HEK293T (cell line): ENCODE results near the gene NRG3.

ENCODE experiments used
- BHLHE40 ChIP-seq: fragments of 450-650 bp; IDR thresholded peaks from 2 replicates; pipeline ENCODE4 v1.6.1; 2016; ENCODE audit warnings: mild to moderate bottlenecking, moderate library complexity, borderline replicate concordance
- ELF4 ChIP-seq: fragments of 450-650 bp; IDR thresholded peaks from 2 replicates; pipeline ENCODE4 v1.6.1; 2017; ENCODE audit warnings: antibody characterized with exemption
- FOXA1 ChIP-seq: fragments of 450-650 bp; IDR thresholded peaks from 2 replicates; pipeline ENCODE4 v1.6.1; 2016; ENCODE audit warnings: mild to moderate bottlenecking
- FOXK2 ChIP-seq: fragments of 450-650 bp; IDR thresholded peaks from 2 replicates; pipeline ENCODE4 v1.6.1; 2016; ENCODE audit warnings: mild to moderate bottlenecking
- FOXM1 ChIP-seq: fragments of 450-650 bp; IDR thresholded peaks from 2 replicates; pipeline ENCODE4 v1.6.1; 2017; ENCODE audit warnings: mild to moderate bottlenecking, borderline replicate concordance
- HDGF ChIP-seq: fragments of 450-650 bp; IDR thresholded peaks from 2 replicates; pipeline ENCODE4 v1.6.1; 2017; ENCODE audit warnings: antibody characterized with exemption, borderline replicate concordance
- LEF1 ChIP-seq: fragments of 450-650 bp; IDR thresholded peaks from 2 replicates; pipeline ENCODE4 v1.6.1; 2017; ENCODE audit warnings: mild to moderate bottlenecking, borderline replicate concordance
- NFRKB ChIP-seq: fragments of 450-650 bp; IDR thresholded peaks from 2 replicates; pipeline ENCODE4 v1.6.1; 2016; ENCODE audit warnings: mild to moderate bottlenecking, moderate library complexity
- PKNOX1 ChIP-seq: fragments of 450-650 bp; IDR thresholded peaks from 2 replicates; pipeline ENCODE4 v1.6.1; 2016
- SP1 ChIP-seq: fragments of 450-650 bp; IDR thresholded peaks from 2 replicates; pipeline ENCODE4 v1.6.1; 2017
- SUZ12 ChIP-seq: fragments of 450-650 bp; IDR thresholded peaks from 2 replicates; pipeline ENCODE4 v1.6.1; 2016; ENCODE audit warnings: mild to moderate bottlenecking
- ZNF384 ChIP-seq: fragments of 450-650 bp; IDR thresholded peaks from 2 replicates; pipeline ENCODE4 v1.6.1; 2016

GRCh38 chr10:81981724-81982123, 106.7 kb downstream of the NRG3 start:
- no peak for TF ChIP-seq PKNOX1
- no peak for TF ChIP-seq BHLHE40
- no peak for TF ChIP-seq FOXA1
- no peak for TF ChIP-seq NFRKB
- no peak for TF ChIP-seq ELF4
- no peak for TF ChIP-seq HDGF
- TF ChIP-seq LEF1: no peak
- TF ChIP-seq FOXM1: no peak
- no peak for TF ChIP-seq ZNF384
- TF ChIP-seq SUZ12: no peak
- no peak for TF ChIP-seq FOXK2
- TF ChIP-seq SP1: no peak
